ENCODE results near the gene EXTL1. TPM values are rescaled to one million over a fixed set of nuclear protein-coding genes. Genes with fewer than 3 reads are reported as not detected.

Gene EXTL1
- total and polyA plus RNA-seq, 4 donors = 2.3 to 14.8 (median 7.9) TPM

- H3K36me3 ChIP-seq (ENCODE audit: control insufficient read depth, insufficient read depth, low read length) = no peaks in the 10 kb centered on the region
- peaks cover 3% of the 10 kb centered on the region for H3K4me1 ChIP-seq (ENCODE audit: control insufficient read depth, insufficient read depth, low read length)
- no peak overlapping the region for H3K4me3 ChIP-seq (ENCODE audit: low read depth, low read length)
- no peaks in the 10 kb centered on the region for H3K27me3 ChIP-seq (ENCODE audit: control insufficient read depth, insufficient read depth, low read length)
- 100% methylated on average over 1 of the region's 3 CpGs for WGBS (ENCODE audit: insufficient coverage)
- no peak overlapping the region for H3K27ac ChIP-seq (ENCODE audit: low read depth, low read length)
- DNase-seq (ENCODE audit: low read depth in 4 of 6, low spot score in 6 of 6) = no peak
- H3K9me3 ChIP-seq (ENCODE audit: control insufficient read depth, insufficient read depth, low read length) = no peaks in the 10 kb centered on the region
These were observed 54.0 kb downstream of the EXTL1 start for GRCh38 chr1:26075421-26076144.

GRCh38 chr1:26077524-26077923 lies 55.9 kb downstream of the EXTL1 start:
- Histone ChIP-seq H3K27ac (ENCODE audit: low read depth, low read length) (no peak overlapping the region), H3K4me1 (ENCODE audit: control insufficient read depth, insufficient read depth, low read length) (peaks cover 3% of the 10 kb centered on the region)
- WGBS (ENCODE audit: insufficient coverage) = no CpG with 5 or more reads among the region's 1 CpG

GRCh38 chr1:26078286-26079177 lies 57.0 kb downstream of the EXTL1 start:
- no peak overlapping the region for H3K4me3 ChIP-seq (ENCODE audit: low read depth, low read length)
- WGBS (ENCODE audit: insufficient coverage) = 66% methylated on average over 3 of the region's 8 CpGs
- no peaks in the 10 kb centered on the region for H3K36me3 ChIP-seq (ENCODE audit: control insufficient read depth, insufficient read depth, low read length)
- H3K27ac ChIP-seq (ENCODE audit: low read depth, low read length) = no peak overlapping the region
- H3K9me3 ChIP-seq (ENCODE audit: control insufficient read depth, insufficient read depth, low read length) = no peaks in the 10 kb centered on the region
- DNase-seq (ENCODE audit: low read depth in 4 of 6, low spot score in 6 of 6) = no peak
- no peaks in the 10 kb centered on the region for H3K4me1 ChIP-seq (ENCODE audit: control insufficient read depth, insufficient read depth, low read length)
- H3K27me3 ChIP-seq (ENCODE audit: control insufficient read depth, insufficient read depth, low read length) = no peaks in the 10 kb centered on the region

More at GRCh38 chr1:26077524-26077923, 55.9 kb downstream of the EXTL1 start:
- Histone ChIP-seq H3K36me3 (ENCODE audit: control insufficient read depth, insufficient read depth, low read length) (no peaks in the 10 kb centered on the region), H3K9me3 (ENCODE audit: control insufficient read depth, insufficient read depth, low read length) (no peaks in the 10 kb centered on the region), H3K27me3 (ENCODE audit: control insufficient read depth, insufficient read depth, low read length) (no peaks in the 10 kb centered on the region), H3K4me3 (ENCODE audit: low read depth, low read length) (no peak overlapping the region)
- DNase-seq (ENCODE audit: low read depth in 4 of 6, low spot score in 6 of 6) = no peak

GRCh38 chr1:26079178-26079563 lies 57.6 kb downstream of the EXTL1 start:
- no peaks in the 10 kb centered on the region for H3K36me3 ChIP-seq (ENCODE audit: control insufficient read depth, insufficient read depth, low read length)
- H3K9me3 ChIP-seq (ENCODE audit: control insufficient read depth, insufficient read depth, low read length) = no peaks in the 10 kb centered on the region
- no peak for DNase-seq (ENCODE audit: low read depth in 4 of 6, low spot score in 6 of 6)
- 32% methylated on average over 6 of the region's 7 CpGs for whole genome bisulfite sequencing (ENCODE audit: insufficient coverage)
- no peaks in the 10 kb centered on the region for H3K27me3 ChIP-seq (ENCODE audit: control insufficient read depth, insufficient read depth, low read length)
- H3K4me1 ChIP-seq (ENCODE audit: control insufficient read depth, insufficient read depth, low read length) = no peaks in the 10 kb centered on the region
- H3K4me3 ChIP-seq (ENCODE audit: low read depth, low read length) = no peak overlapping the region
- no peak overlapping the region for H3K27ac ChIP-seq (ENCODE audit: low read depth, low read length)

- Histone ChIP-seq H3K4me3 (ENCODE audit: low read depth, low read length) (no peak overlapping the region), H3K36me3 (ENCODE audit: control insufficient read depth, insufficient read depth, low read length) (no peaks in the 10 kb centered on the region), H3K4me1 (ENCODE audit: control insufficient read depth, insufficient read depth, low read length) (no peaks in the 10 kb centered on the region), H3K27me3 (ENCODE audit: control insufficient read depth, insufficient read depth, low read length) (no peaks in the 10 kb centered on the region), H3K27ac (ENCODE audit: low read depth, low read length) (no peak overlapping the region), H3K9me3 (ENCODE audit: control insufficient read depth, insufficient read depth, low read length) (no peaks in the 10 kb centered on the region)
- WGBS (ENCODE audit: insufficient coverage) = 92% methylated on average over 2 of the region's 9 CpGs
- DNase-seq (ENCODE audit: low read depth in 4 of 6, low spot score in 6 of 6) = no peak
These were observed 58.6 kb downstream of the EXTL1 start for GRCh38 chr1:26079960-26080814.

GRCh38 chr1:26081267-26082019 lies 59.9 kb downstream of the EXTL1 start:
- 79% methylated on average over 6 of the region's 8 CpGs for WGBS (ENCODE audit: insufficient coverage)
- Histone ChIP-seq H3K36me3 (ENCODE audit: control insufficient read depth, insufficient read depth, low read length) (no peaks in the 10 kb centered on the region), H3K4me3 (ENCODE audit: low read depth, low read length) (no peak overlapping the region)

GRCh38 chr1:26082020-26082350 lies 60.4 kb downstream of the EXTL1 start:
- H3K4me1 ChIP-seq (ENCODE audit: control insufficient read depth, insufficient read depth, low read length) = no peaks in the 10 kb centered on the region
- no peaks in the 10 kb centered on the region for H3K27me3 ChIP-seq (ENCODE audit: control insufficient read depth, insufficient read depth, low read length)
- no peaks in the 10 kb centered on the region for H3K9me3 ChIP-seq (ENCODE audit: control insufficient read depth, insufficient read depth, low read length)
- no peak for DNase-seq (ENCODE audit: low read depth in 4 of 6, low spot score in 6 of 6)
- WGBS (ENCODE audit: insufficient coverage) = 100% methylated on average over 1 of the region's 3 CpGs
- no peak overlapping the region for H3K27ac ChIP-seq (ENCODE audit: low read depth, low read length)
- no peaks in the 10 kb centered on the region for H3K36me3 ChIP-seq (ENCODE audit: control insufficient read depth, insufficient read depth, low read length)
- H3K4me3 ChIP-seq (ENCODE audit: low read depth, low read length) = no peak overlapping the region

More at GRCh38 chr1:26081267-26082019, 59.9 kb downstream of the EXTL1 start:
- Histone ChIP-seq H3K9me3 (ENCODE audit: control insufficient read depth, insufficient read depth, low read length) (no peaks in the 10 kb centered on the region), H3K27ac (ENCODE audit: low read depth, low read length) (no peak overlapping the region), H3K27me3 (ENCODE audit: control insufficient read depth, insufficient read depth, low read length) (no peaks in the 10 kb centered on the region), H3K4me1 (ENCODE audit: control insufficient read depth, insufficient read depth, low read length) (no peaks in the 10 kb centered on the region)
- DNase-seq (ENCODE audit: low read depth in 4 of 6, low spot score in 6 of 6) = no peak

GRCh38 chr1:26083208-26083607 lies 61.6 kb downstream of the EXTL1 start:
- Histone ChIP-seq H3K27ac (ENCODE audit: low read depth, low read length) (no peak overlapping the region), H3K4me1 (ENCODE audit: control insufficient read depth, insufficient read depth, low read length) (no peaks in the 10 kb centered on the region), H3K27me3 (ENCODE audit: control insufficient read depth, insufficient read depth, low read length) (no peaks in the 10 kb centered on the region), H3K4me3 (ENCODE audit: low read depth, low read length) (no peak overlapping the region), H3K36me3 (ENCODE audit: control insufficient read depth, insufficient read depth, low read length) (no peaks in the 10 kb centered on the region), H3K9me3 (ENCODE audit: control insufficient read depth, insufficient read depth, low read length) (no peaks in the 10 kb centered on the region)
- no peak for DNase-seq (ENCODE audit: low read depth in 4 of 6, low spot score in 6 of 6)
- WGBS (ENCODE audit: insufficient coverage) = 68% methylated on average over 4 of the region's 5 CpGs

GRCh38 chr1:26084091-26084561 lies 62.6 kb downstream of the EXTL1 start:
- Histone ChIP-seq H3K9me3 (ENCODE audit: control insufficient read depth, insufficient read depth, low read length) (no peaks in the 10 kb centered on the region), H3K4me1 (ENCODE audit: control insufficient read depth, insufficient read depth, low read length) (no peaks in the 10 kb centered on the region), H3K4me3 (ENCODE audit: low read depth, low read length) (no peak overlapping the region), H3K27ac (ENCODE audit: low read depth, low read length) (no peak overlapping the region), H3K27me3 (ENCODE audit: control insufficient read depth, insufficient read depth, low read length) (no peaks in the 10 kb centered on the region), H3K36me3 (ENCODE audit: control insufficient read depth, insufficient read depth, low read length) (no peaks in the 10 kb centered on the region)
- peak in 1 of 6 donors; percentile 55 for DNase-seq (ENCODE audit: low read depth in 4 of 6, low spot score in 6 of 6)
- 62% methylated on average over 1 of the region's 2 CpGs for WGBS (ENCODE audit: insufficient coverage)

All from spinal cord (tissue), 10 donors.